HepG2 (cell line): ENCODE measurements around the gene ARPC5. TPM values are rescaled to one million over a fixed set of nuclear protein-coding genes. Genes with fewer than 3 reads are reported as not detected.

Experiments
- ATAC-seq: fragments of 200-7000 bp; cut with Tn5 transposase; 3 replicates; pipeline ENCODE4 v1.9.1; 2020; ENCODE audit warnings: mild to moderate bottlenecking, moderate library complexity
- BruUV-seq: library from RNA; stranded (reverse); fragments of 400-500 nt; replicated peaks from 2 replicates; lab custom pipeline; 2021; lab: Mats Ljungman, UMichigan
- CTCF ChIA-PET: fragments of 300-600 bp; formaldehyde crosslinking; extraction: SDS; loops from one replicate; lab custom pipeline; 2021; ENCODE audit warnings: low total read pairs, inconsistent platforms, low intra/inter-chr PET ratio; lab: Yijun Ruan, JAX
- POLR2A ChIA-PET: fragments of 350-600 bp; sonication (Branson Sonifier 250); formaldehyde crosslinking; loops from one replicate; lab custom pipeline; 2020; ENCODE audit warnings: antibody characterized with exemption, inconsistent platforms; lab: Yijun Ruan, JAX
- DNase-seq: peaks from one replicate; pipeline ENCODE4 v3.0.0-alpha.2; 2015; ENCODE audit warnings: low spot score
- FAIRE-seq: peaks from 3 replicates; lab custom pipeline; 2011; peaks lifted over from hg19 to GRCh38; lab: Jason Lieb, UNC
- H2AFZ ChIP-seq: one replicate; pipeline ENCODE4 v1.6.1; 2011; ENCODE audit warnings: low read length, inconsistent platforms
- H3K27ac ChIP-seq: fragments of 300-600 bp; 3 replicates; pipeline ENCODE4 v1.8.0; 2011; ENCODE audit warnings: mixed run types, mild to moderate bottlenecking, mixed read lengths, low read length, inconsistent platforms; ENCODE audit not compliant: insufficient read depth; ENCODE audit errors: extremely low read length
- H3K27me3 ChIP-seq, 2 experiments: fragments of 200-600 bp in 1 of 2; 2 replicates in 1 of 2; 3 replicates in 1 of 2; pipeline versions ENCODE4 v1.6.0 to v1.8.0; 2011; ENCODE audit warnings: low read length in 2 of 2, mild to moderate bottlenecking in 2 of 2, moderate library complexity in 2 of 2, inconsistent platforms in 1 of 2; ENCODE audit not compliant: insufficient read depth in 2 of 2, control insufficient read depth in 1 of 2
- H3K36me3 ChIP-seq, 2 experiments: fragments of 200-600 bp in 1 of 2; replicated peaks in 1 of 2; 2 replicates in 1 of 2; 3 replicates in 1 of 2; pipeline versions ENCODE4 v1.5.1 to v1.8.0; 2011; ENCODE audit warnings: low read length in 2 of 2, inconsistent platforms in 1 of 2; ENCODE audit not compliant: insufficient read depth in 2 of 2, control insufficient read depth in 1 of 2
- H3K4me1 ChIP-seq: 2 replicates; pipeline ENCODE4 v1.5.1; 2012; ENCODE audit warnings: low read length, inconsistent platforms; ENCODE audit not compliant: insufficient read depth
- H3K4me2 ChIP-seq: 2 replicates; pipeline ENCODE4 v1.6.0; 2011; ENCODE audit warnings: low read depth, low read length, inconsistent platforms
- H3K4me3 ChIP-seq, 3 experiments: fragments of 200-600 bp in 1 of 3; sonication (generic), shearing (Covaris generic) in 1 of 3; replicated peaks in 1 of 3; 2 replicates each; pipeline ENCODE4 v1.5.1; 2011 to 2016; ENCODE audit warnings: low read length in 3 of 3, inconsistent platforms in 2 of 3, low read depth in 2 of 3, mild to moderate bottlenecking in 2 of 3, control low read depth in 1 of 3, mixed read lengths in 1 of 3; ENCODE audit not compliant: insufficient read depth in 1 of 3
- H3K79me2 ChIP-seq: one replicate; pipeline ENCODE4 v1.6.1; 2011; ENCODE audit warnings: low read length, inconsistent platforms; ENCODE audit not compliant: insufficient read depth
- H3K9ac ChIP-seq: 2 replicates; pipeline ENCODE4 v1.6.0; 2011; ENCODE audit warnings: mild to moderate bottlenecking, low read depth, low read length, inconsistent platforms; ENCODE audit not compliant: insufficient read depth
- H3K9me3 ChIP-seq: 2 replicates; pipeline ENCODE4 v1.5.1; 2012; ENCODE audit warnings: mild to moderate bottlenecking, low read length
- H4K20me1 ChIP-seq: 2 replicates; pipeline ENCODE4 v1.6.0; 2011; ENCODE audit warnings: inconsistent platforms, mild to moderate bottlenecking, low read length, moderate library complexity; ENCODE audit not compliant: insufficient read depth
- DNMT3B ChIP-seq: conservative IDR thresholded peaks from 2 replicates; pipeline ENCODE4 v1.6.1; 2016; ENCODE audit warnings: missing biosample characterization, control low read depth
- FOXA3 ChIP-seq: IDR thresholded peaks from 2 replicates; pipeline ENCODE4 v1.6.1; 2016; ENCODE audit warnings: missing genetic modification reagents, missing compliant biosample characterization
- ONECUT2 ChIP-seq: sonication (generic); formaldehyde crosslinking; IDR thresholded peaks from 2 replicates; pipeline ENCODE4 v1.4.0; 2020; ENCODE audit warnings: missing genetic modification reagents
- PTBP1 ChIP-seq: fragments of 200-400 bp; formaldehyde crosslinking; IDR thresholded peaks from 2 replicates; pipeline ENCODE4 v1.6.1; 2018; ENCODE audit warnings: low read length, low read depth; ENCODE audit not compliant: poor library complexity, severe bottlenecking
- RARA ChIP-seq: IDR thresholded peaks from 2 replicates; pipeline ENCODE4 v1.6.1; 2016; ENCODE audit warnings: missing genetic modification reagents, missing compliant biosample characterization
- SRSF9 ChIP-seq: fragments of 200-400 bp; formaldehyde crosslinking; IDR thresholded peaks from 2 replicates; pipeline ENCODE4 v1.6.1; 2018; ENCODE audit warnings: borderline replicate concordance, mild to moderate bottlenecking, low read depth, low read length; ENCODE audit not compliant: insufficient read depth, poor library complexity, severe bottlenecking
- ZBTB42 ChIP-seq: sonication (generic); formaldehyde crosslinking; IDR thresholded peaks from 2 replicates; pipeline ENCODE4 v1.5.0; 2020; ENCODE audit warnings: mild to moderate bottlenecking, missing genetic modification reagents
- ZNF577 ChIP-seq: sonication (generic); formaldehyde crosslinking; IDR thresholded peaks from 2 replicates; pipeline ENCODE4 v1.4.0; 2020; ENCODE audit warnings: mild to moderate bottlenecking, low read depth, missing genetic modification reagents, borderline replicate concordance
- WGBS: methylation state at CpG from one replicate; pipeline ENCODE4 v1.1.6; 2017; ENCODE audit warnings: low lambda C conversion rate; 5-methylcytosine and 5-hydroxymethylcytosine counted together
- in situ Hi-C: cut with HindIII; loops from 2 replicates; pipeline ENCODE4 v1.10.0; 2017; ENCODE audit warnings: low pct_unique_long_range_greater_than_20kb; ENCODE audit not compliant: extremely low pct_ligation_motif_present
- intact Hi-C: fragments of 100-400 bp; cut with micrococcal nuclease; formaldehyde crosslinking; loops from one replicate; pipeline ENCODE4 v1.10.0; 2022; ENCODE audit not compliant: unreplicated experiment
- polyA plus RNA-seq, 8 experiments: library from polyadenylated mRNA; depleted of rRNA in 3 of 8; stranded (reverse) in 7 of 8; unstranded in 1 of 8; fragments of >200 nt; fragmentation: Illumina TruSeq in 4 of 8; extraction: Trizol in 4 of 8; gene quantifications; 2 replicates each; pipeline versions ENCODE4 v1.2.1 to v1.2.3, GENCODE V29; 2011 to 2016; ENCODE audit warnings: low read depth in 4 of 8, missing spikeins in 1 of 8, mixed read lengths in 1 of 8; ENCODE audit not compliant: insufficient read depth in 1 of 8
- total RNA-seq, 5 experiments: library from RNA; depleted of rRNA; stranded (reverse); fragments of >200 nt; fragmentation: Illumina TruSeq; extraction: Trizol; gene quantifications; 2 replicates each; pipeline ENCODE4 v1.2.3, GENCODE V29; 2016; ENCODE audit warnings: low read depth in 1 of 5
- TF ChIP-seq, protein P1 (sequence below): sonication (generic); formaldehyde crosslinking; IDR thresholded peaks from 2 replicates; pipeline ENCODE4 v1.4.0; 2020; ENCODE audit warnings: mild to moderate bottlenecking, missing genetic modification reagents
- TF ChIP-seq, protein P2 (sequence below): sonication (generic); formaldehyde crosslinking; IDR thresholded peaks from 2 replicates; pipeline ENCODE4 v1.4.0; 2020; ENCODE audit warnings: missing genetic modification reagents
- TF ChIP-seq, protein P3 (sequence below): sonication (generic); formaldehyde crosslinking; IDR thresholded peaks from 2 replicates; pipeline ENCODE4 v1.4.0; 2020; ENCODE audit warnings: missing genetic modification reagents
- TF ChIP-seq, protein P4 (sequence below): sonication (generic); formaldehyde crosslinking; conservative IDR thresholded peaks from 2 replicates; pipeline ENCODE4 v1.4.0; 2020; ENCODE audit warnings: missing genetic modification reagents
- TF ChIP-seq, protein P5 (sequence below): sonication (generic); formaldehyde crosslinking; IDR thresholded peaks from 2 replicates; pipeline ENCODE4 v1.5.1; 2020; ENCODE audit warnings: missing genetic modification reagents, mild to moderate bottlenecking, borderline replicate concordance

Gene ARPC5
- total and polyA plus RNA-seq, 2 of the 13 experiments (the other 11 are each of a cell fraction or from before 2014, with no cell fraction given) = 48.4 to 106 TPM

DNA sequence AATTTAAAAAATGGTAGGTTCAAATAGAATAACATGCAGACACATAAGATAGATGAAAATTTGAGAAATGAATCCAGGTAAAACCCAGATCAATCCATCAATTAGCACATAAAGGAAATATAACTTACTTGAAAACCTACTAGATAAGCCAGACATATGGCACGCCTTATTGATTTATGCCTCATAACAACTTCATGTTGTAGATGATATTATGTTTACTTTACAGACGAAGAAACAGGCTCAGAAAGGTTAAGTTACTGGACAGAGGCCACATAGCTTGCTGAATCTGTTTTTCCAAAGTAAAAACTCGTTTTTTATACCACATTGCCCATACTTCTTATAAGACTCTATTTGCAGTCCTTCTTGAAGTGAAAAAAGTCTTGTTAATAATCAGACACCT, 23.2 kb downstream of the ARPC5 start:
- no TSS peak for BruUV-seq
- Histone ChIP-seq H3K27ac (no peak overlapping the region), H3K36me3 (no peaks in the 10 kb centered on the region), H3K9me3 (no peaks in the 10 kb centered on the region), H2AFZ (no peak overlapping the region), H3K27me3 (no peaks in the 10 kb centered on the region), H4K20me1 (no peaks in the 10 kb centered on the region), H3K4me2 (no peak overlapping the region), H3K9ac (no peak overlapping the region), H3K79me2 (no peaks in the 10 kb centered on the region), H3K4me3 (no peak overlapping the region), H3K4me1 (0 out of 2 replicates have a peak, but pooled peaks cover 7% of the 10 kb centered on the region)
- no peak for ATAC-seq
- ChIA-PET CTCF (no interaction called here), POLR2A (no interaction called here)
- no peak for FAIRE-seq
- in situ Hi-C loops (no loop called here), intact Hi-C loops (no loop called here)
- no peak for DNase-seq
- WGBS = 12% methylated on average over 3 of the region's 3 CpGs
- TF ChIP-seq, protein P1, sequence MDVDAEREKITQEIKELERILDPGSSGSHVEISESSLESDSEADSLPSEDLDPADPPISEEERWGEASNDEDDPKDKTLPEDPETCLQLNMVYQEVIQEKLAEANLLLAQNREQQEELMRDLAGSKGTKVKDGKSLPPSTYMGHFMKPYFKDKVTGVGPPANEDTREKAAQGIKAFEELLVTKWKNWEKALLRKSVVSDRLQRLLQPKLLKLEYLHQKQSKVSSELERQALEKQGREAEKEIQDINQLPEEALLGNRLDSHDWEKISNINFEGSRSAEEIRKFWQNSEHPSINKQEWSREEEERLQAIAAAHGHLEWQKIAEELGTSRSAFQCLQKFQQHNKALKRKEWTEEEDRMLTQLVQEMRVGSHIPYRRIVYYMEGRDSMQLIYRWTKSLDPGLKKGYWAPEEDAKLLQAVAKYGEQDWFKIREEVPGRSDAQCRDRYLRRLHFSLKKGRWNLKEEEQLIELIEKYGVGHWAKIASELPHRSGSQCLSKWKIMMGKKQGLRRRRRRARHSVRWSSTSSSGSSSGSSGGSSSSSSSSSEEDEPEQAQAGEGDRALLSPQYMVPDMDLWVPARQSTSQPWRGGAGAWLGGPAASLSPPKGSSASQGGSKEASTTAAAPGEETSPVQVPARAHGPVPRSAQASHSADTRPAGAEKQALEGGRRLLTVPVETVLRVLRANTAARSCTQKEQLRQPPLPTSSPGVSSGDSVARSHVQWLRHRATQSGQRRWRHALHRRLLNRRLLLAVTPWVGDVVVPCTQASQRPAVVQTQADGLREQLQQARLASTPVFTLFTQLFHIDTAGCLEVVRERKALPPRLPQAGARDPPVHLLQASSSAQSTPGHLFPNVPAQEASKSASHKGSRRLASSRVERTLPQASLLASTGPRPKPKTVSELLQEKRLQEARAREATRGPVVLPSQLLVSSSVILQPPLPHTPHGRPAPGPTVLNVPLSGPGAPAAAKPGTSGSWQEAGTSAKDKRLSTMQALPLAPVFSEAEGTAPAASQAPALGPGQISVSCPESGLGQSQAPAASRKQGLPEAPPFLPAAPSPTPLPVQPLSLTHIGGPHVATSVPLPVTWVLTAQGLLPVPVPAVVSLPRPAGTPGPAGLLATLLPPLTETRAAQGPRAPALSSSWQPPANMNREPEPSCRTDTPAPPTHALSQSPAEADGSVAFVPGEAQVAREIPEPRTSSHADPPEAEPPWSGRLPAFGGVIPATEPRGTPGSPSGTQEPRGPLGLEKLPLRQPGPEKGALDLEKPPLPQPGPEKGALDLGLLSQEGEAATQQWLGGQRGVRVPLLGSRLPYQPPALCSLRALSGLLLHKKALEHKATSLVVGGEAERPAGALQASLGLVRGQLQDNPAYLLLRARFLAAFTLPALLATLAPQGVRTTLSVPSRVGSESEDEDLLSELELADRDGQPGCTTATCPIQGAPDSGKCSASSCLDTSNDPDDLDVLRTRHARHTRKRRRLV (CRISPR knock-in tag) = no peak
- TF ChIP-seq ONECUT2 (CRISPR knock-in tag) (no peak), FOXA3 (CRISPR knock-in tag) (no peak), ZNF577 (CRISPR knock-in tag) (no peak), ZBTB42 (CRISPR knock-in tag) (no peak), PTBP1 (no peak), DNMT3B (CRISPR knock-in tag) (no peak), RARA (no peak), SRSF9 (no peak)
- TF ChIP-seq, protein P2, sequence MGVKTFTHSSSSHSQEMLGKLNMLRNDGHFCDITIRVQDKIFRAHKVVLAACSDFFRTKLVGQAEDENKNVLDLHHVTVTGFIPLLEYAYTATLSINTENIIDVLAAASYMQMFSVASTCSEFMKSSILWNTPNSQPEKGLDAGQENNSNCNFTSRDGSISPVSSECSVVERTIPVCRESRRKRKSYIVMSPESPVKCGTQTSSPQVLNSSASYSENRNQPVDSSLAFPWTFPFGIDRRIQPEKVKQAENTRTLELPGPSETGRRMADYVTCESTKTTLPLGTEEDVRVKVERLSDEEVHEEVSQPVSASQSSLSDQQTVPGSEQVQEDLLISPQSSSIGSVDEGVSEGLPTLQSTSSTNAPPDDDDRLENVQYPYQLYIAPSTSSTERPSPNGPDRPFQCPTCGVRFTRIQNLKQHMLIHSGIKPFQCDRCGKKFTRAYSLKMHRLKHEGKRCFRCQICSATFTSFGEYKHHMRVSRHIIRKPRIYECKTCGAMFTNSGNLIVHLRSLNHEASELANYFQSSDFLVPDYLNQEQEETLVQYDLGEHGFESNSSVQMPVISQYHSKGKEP = no peak
- TF ChIP-seq, protein P3, sequence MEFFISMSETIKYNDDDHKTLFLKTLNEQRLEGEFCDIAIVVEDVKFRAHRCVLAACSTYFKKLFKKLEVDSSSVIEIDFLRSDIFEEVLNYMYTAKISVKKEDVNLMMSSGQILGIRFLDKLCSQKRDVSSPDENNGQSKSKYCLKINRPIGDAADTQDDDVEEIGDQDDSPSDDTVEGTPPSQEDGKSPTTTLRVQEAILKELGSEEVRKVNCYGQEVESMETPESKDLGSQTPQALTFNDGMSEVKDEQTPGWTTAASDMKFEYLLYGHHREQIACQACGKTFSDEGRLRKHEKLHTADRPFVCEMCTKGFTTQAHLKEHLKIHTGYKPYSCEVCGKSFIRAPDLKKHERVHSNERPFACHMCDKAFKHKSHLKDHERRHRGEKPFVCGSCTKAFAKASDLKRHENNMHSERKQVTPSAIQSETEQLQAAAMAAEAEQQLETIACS = no peak
- TF ChIP-seq, protein P4, sequence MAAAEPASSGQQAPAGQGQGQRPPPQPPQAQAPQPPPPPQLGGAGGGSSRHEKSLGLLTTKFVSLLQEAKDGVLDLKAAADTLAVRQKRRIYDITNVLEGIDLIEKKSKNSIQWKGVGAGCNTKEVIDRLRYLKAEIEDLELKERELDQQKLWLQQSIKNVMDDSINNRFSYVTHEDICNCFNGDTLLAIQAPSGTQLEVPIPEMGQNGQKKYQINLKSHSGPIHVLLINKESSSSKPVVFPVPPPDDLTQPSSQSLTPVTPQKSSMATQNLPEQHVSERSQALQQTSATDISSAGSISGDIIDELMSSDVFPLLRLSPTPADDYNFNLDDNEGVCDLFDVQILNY (CRISPR knock-in tag) = no peak
- TF ChIP-seq, protein P5, sequence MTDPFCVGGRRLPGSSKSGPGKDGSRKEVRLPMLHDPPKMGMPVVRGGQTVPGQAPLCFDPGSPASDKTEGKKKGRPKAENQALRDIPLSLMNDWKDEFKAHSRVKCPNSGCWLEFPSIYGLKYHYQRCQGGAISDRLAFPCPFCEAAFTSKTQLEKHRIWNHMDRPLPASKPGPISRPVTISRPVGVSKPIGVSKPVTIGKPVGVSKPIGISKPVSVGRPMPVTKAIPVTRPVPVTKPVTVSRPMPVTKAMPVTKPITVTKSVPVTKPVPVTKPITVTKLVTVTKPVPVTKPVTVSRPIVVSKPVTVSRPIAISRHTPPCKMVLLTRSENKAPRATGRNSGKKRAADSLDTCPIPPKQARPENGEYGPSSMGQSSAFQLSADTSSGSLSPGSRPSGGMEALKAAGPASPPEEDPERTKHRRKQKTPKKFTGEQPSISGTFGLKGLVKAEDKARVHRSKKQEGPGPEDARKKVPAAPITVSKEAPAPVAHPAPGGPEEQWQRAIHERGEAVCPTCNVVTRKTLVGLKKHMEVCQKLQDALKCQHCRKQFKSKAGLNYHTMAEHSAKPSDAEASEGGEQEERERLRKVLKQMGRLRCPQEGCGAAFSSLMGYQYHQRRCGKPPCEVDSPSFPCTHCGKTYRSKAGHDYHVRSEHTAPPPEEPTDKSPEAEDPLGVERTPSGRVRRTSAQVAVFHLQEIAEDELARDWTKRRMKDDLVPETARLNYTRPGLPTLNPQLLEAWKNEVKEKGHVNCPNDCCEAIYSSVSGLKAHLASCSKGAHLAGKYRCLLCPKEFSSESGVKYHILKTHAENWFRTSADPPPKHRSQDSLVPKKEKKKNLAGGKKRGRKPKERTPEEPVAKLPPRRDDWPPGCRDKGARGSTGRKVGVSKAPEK (CRISPR knock-in tag) = no peak
